GM12873 (cell line): ENCODE measurements around the gene VSTM2B.

Source experiments
- CTCF ChIP-seq: IDR thresholded peaks from 2 replicates; pipeline ENCODE4 v1.5.1; 2012; ENCODE audit warnings: low read depth, mild to moderate bottlenecking, moderate library complexity, low read length, control low read depth; ENCODE audit not compliant: insufficient read depth; ENCODE audit errors: missing control alignments

VSTM2B gene

GRCh38 chr19:29562299-29563297 lies 36.8 kb downstream of the VSTM2B start:
- no peak for TF ChIP-seq CTCF

GRCh38 chr19:29563486-29564101 lies 37.8 kb downstream of the VSTM2B start:
- no peak for TF ChIP-seq CTCF

- no peak for TF ChIP-seq CTCF
Measured at GRCh38 chr19:29564574-29565005, 38.8 kb downstream of the VSTM2B start.

- TF ChIP-seq CTCF, result no peak
Measured at GRCh38 chr19:29565171-29565570, 39.4 kb downstream of the VSTM2B start.

GRCh38 chr19:29566496-29567054 lies 40.8 kb downstream of the VSTM2B start:
- TF ChIP-seq CTCF, result no peak

GRCh38 chr19:29567366-29567915 lies 41.6 kb downstream of the VSTM2B start:
- TF ChIP-seq CTCF, result no peak
